Kidney capillary endothelial cell (primary cell): ENCODE data around the gene PLCH1.

Experiments
- DNase-seq: peaks from one replicate; pipeline ENCODE4 v3.0.0-alpha.2; 2018; ENCODE audit warnings: low spot score

PLCH1 gene

DNA sequence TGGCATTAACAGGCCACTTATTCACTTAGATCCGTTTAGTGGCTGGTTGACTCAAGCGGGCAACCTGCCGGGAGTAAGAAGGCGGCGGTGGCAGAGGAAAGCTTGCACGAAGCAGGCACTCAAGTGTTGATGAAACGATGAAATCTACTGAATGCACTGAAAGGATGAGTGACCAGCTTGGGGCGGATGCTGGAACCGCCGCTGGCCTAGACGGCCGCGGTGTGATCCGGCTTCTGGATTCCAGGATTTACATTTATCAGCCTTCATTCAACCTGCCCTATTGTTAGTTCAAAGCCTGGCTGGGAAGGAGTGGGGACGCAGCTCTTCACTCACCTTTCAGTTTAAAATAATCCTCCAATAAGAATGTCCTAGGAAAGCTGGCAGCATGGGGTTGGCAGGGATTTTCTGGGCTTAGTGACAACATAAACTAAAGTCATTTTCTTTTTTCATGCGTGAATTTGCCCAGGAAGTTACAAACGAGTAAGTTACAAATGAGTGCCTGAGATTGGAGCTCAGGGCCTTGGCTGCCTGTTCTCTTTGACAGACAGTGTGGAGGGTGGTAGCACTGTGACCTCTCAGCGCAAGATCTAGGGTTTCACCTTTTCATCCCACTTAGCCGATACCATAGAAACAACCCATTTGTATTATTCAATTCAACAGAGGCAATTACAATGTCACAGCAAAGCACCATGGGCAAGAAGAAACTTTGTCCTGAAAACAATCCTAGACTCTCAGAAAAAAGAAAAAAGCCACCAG lies 1.1 kb upstream of the PLCH1 start:
- DNase-seq: no peak

GRCh38 chr3:155744010-155744625 lies 753 bp downstream of the PLCH1 start:
- DNase-seq: no peak

DNA sequence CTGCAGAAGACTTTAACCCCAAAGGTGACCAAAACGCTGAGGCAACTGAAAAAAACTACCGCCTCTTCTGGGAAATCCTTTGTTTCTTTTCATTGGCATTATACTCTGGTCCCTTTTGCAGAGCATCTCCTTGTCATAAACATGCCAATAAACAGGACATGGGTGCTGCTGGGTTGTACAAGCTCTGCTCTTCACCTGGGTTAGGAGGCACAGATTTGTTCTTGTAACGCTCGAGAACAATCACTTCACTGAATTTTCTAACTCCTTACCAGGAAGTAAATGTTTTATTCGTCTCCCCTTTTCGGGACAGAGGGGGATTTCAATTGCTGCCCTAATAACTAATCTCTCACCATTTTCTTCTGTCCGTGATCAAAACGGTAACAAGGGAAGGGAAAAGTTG lies 1.3 kb downstream of the PLCH1 start:
- DNase-seq: no peak

GRCh38 chr3:155742349-155742965 lies 2.4 kb downstream of the PLCH1 start:
- DNase-seq: no peak

DNA sequence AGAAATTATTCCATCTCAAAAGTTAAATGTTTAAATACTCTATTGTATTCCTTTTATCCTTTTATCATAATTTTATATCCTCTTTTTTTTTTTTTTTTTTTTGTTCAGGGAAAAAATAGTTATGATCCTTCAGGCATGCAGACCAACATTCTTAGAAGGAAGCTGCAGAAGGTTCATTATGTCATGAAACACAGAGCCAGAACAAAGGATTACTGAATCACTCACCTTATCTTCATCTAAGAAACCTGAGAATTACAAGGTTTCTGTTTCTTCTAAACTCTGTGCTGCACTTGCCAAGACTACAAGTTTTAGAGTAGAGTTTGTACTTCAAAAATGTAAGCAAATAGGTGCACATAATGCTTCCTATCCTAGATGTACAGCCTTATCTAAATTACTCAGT lies 3.3 kb downstream of the PLCH1 start:
- DNase-seq: no peak

DNA sequence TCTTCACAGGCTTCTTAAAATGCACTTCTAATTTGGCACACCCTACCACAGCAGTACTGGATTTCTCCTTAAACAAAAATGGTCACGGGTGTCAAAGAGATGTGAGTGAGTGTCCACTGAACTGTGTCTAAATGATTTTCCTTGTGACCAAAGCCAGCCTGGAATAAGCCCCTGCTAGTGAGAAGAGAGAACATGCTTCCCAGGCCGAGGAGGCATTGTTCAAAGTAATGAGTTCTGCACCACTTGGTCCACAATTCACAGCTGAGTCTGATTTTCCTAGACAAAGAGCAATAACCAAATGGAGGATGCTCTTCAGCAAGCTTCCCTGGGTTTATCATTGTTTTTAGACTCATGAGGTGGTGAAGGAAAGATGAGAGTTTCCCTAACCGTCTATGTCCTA lies 3.8 kb downstream of the PLCH1 start:
- no peak for DNase-seq

DNA sequence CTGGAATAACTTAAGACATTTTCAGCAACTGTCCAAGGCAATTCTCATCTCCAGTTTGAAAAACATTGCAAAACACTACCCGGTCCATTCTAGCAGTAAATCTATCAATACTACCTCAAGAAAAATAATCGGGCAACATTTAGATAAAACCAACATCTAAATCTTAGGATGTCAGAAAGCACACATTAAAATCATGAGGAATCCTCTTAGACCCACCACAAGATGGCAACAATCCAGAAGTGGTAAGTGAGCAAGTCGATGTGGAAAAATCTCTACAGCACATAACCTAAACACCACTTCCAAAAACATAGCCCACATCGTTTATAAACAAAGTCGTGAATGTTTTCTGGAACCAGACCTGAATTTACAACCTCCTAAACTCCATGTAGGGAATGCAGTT lies 5.7 kb downstream of the PLCH1 start:
- DNase-seq: no peak

- DNase-seq: no peak
Measured at GRCh38 chr3:155738580-155739076, 6.2 kb downstream of the PLCH1 start.

GRCh38 chr3:155737844-155738460 lies 6.9 kb downstream of the PLCH1 start:
- DNase-seq: no peak

DNA sequence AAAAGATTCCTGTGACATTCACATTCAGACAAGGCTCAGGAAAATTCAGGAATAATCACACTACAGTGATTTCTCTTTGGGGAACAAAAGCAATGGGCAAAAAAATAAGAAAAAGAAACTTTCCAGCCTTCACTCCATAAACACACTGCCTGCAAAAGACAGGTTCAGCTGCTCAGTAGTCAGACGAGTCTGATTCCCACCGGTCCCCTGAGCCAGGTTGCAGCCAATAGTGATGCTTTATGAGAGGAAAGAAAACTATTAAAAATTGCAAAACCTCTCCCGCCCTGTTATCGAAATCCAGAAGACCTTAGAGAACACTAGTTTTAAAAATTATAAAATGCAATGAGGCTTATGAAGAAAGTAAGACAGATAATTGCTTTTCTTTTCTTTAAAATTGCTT lies 8.5 kb downstream of the PLCH1 start:
- DNase-seq: no peak

- DNase-seq: no peak
Measured at GRCh38 chr3:155730843-155731242, 14.0 kb downstream of the PLCH1 start.

DNA sequence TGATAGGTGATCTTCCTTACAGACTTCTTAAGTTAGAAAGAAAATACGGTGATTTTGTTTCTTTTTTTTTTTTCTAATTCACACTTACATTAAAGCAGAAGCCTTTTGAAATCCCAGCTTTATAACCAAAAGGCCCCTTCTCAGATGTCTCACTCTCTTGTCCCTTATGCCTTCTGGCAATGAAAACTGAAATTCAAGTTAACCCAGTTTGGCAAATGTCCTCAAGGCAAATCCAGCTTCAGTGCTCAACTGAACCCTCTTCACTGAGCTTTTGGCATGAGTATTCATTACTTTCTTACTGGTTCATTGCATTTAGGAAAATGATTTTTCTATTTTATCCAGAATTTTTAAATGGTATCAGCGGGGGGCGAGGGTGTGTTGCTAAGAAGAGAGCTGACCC lies 17.0 kb downstream of the PLCH1 start:
- no peak for DNase-seq

GRCh38 chr3:155714295-155714718 lies 30.6 kb downstream of the PLCH1 start:
- no peak for DNase-seq

DNA sequence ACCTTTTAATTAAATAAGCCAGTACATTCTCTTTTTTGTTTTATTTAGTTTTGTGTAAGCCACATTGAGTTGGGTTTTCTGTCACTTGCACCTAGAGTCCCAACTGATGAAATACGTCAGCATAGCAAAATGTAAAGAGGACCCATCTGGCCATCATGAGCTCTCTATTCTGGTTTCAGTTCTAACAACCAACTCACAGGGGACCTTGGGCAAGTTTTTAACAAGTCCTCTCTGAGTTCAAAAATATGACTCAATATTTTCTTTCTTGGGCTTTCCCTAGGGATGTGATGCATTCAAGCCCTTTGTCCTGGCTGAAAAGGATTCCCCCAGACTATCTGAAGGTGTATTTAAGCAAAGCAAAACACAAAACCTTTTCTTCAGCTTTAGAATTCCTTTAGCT lies 32.9 kb downstream of the PLCH1 start:
- DNase-seq: no peak

- no peak for DNase-seq
Measured at GRCh38 chr3:155704771-155705559, 39.9 kb downstream of the PLCH1 start.

- no peak for DNase-seq
Measured at GRCh38 chr3:155704061-155704460, 40.8 kb downstream of the PLCH1 start.

- no peak for DNase-seq
Measured at GRCh38 chr3:155702745-155703591, 41.9 kb downstream of the PLCH1 start.

DNA sequence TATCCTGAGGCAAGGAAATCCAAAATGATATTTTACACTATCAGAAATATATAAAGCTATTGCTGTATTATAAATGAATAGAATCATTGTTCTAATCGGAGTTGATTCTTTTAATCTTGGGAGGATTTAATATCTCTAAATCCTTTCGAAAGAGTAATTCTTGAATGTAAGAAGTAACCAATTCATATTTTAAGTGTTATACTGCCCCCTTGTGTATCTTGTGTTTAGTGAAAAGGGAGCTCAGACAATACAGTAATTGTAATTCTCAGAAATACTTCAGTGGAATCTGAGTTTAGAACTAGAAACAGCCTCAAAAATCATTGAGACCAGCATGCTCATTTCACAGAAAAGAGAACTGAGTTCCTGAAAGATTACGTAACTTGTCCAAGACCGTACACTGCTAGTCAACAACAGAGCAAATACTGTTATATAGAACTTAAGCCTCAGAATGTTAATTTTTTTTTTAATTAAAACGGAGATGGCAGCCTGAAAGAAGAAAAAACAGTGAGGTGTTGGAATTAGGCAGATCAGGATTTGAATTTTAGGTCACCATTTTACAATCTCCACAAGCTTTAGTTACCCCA lies 42.9 kb downstream of the PLCH1 start:
- peak; percentile 53 for DNase-seq

- no peak for DNase-seq
Measured at GRCh38 chr3:155697542-155697941, 47.3 kb downstream of the PLCH1 start.

- no peak for DNase-seq
Measured at GRCh38 chr3:155690921-155691320, 54.0 kb downstream of the PLCH1 start.

DNA sequence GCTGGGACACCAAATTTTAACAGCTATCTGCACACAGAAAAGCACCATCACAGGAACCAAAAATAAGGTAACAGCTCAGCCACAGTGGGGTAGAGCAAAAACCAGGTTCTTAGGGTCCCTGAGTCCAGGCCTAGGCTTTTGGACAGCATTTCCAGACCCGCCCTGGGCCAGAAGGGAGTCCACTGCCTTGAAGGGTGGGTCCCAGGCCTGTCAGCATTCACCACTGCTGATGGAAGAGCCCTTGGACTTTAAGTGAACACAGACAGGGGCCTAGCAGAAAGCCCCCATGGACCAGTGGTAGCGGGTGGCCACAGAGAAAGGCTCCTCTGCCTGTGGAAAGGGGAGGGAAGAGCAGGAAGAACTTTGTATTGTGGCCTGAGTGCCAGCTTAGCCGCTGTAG lies 56.4 kb downstream of the PLCH1 start:
- no peak for DNase-seq
